HG02885 (cell line): Measurements from ENCODE around the gene DPH5.
A peak's percentile ranks its signal among the peaks of the same experiment; 100 is the strongest.
"Not testable (repeated sequence)": the region's sequence is repeated elsewhere in the genome, so short reads cannot be mapped to it uniquely, and the experiment has no call there.

Experiments used
- ATAC-seq: cut with Tn5 transposase; IDR thresholded peaks from one replicate; pipeline ENCODE4 v1.9.1; 2021; ENCODE audit warnings: mild to moderate bottlenecking; ENCODE audit not compliant: unreplicated experiment, poor library complexity

The DPH5 gene

GRCh38 chr1:101033017-101033416, 7.4 kb upstream of the DPH5 start:
- ATAC-seq, result no peak

- not testable (repeated sequence) for ATAC-seq
Observed at GRCh38 chr1:101032129-101032528, 6.5 kb upstream of the DPH5 start.

- no peak for ATAC-seq
Observed at GRCh38 chr1:101030881-101031280, 5.3 kb upstream of the DPH5 start.

- no peak for ATAC-seq
Observed at GRCh38 chr1:101029184-101029583, 3.6 kb upstream of the DPH5 start.

- no peak for ATAC-seq
Observed at GRCh38 chr1:101028466-101028865, 2.9 kb upstream of the DPH5 start.

- no peak for ATAC-seq
Observed at GRCh38 chr1:101027194-101027772, 1.7 kb upstream of the DPH5 start.

GRCh38 chr1:101026430-101026788, 825 bp upstream of the DPH5 start:
- ATAC-seq, result no peak

GRCh38 chr1:101025283-101025656, 314 bp downstream of the DPH5 start:
- ATAC-seq, result peak; percentile 36

GRCh38 chr1:101022294-101022693, 3.3 kb downstream of the DPH5 start:
- no peak for ATAC-seq

- ATAC-seq, result no peak
Observed at GRCh38 chr1:101017448-101017847, 8.1 kb downstream of the DPH5 start.

- no peak for ATAC-seq
Observed at GRCh38 chr1:101013776-101014175, 11.8 kb downstream of the DPH5 start.

GRCh38 chr1:101008229-101008834, 17.3 kb downstream of the DPH5 start:
- no peak for ATAC-seq

GRCh38 chr1:101006553-101006952, 19.0 kb downstream of the DPH5 start:
- no peak for ATAC-seq

- ATAC-seq, result no peak
Observed at GRCh38 chr1:101005871-101006270, 19.7 kb downstream of the DPH5 start.

- ATAC-seq, result no peak
Observed at GRCh38 chr1:101005183-101005582, 20.4 kb downstream of the DPH5 start.

- no peak for ATAC-seq
Observed at GRCh38 chr1:101004670-101005069, 20.9 kb downstream of the DPH5 start.

- peak; percentile 73 for ATAC-seq
Observed at GRCh38 chr1:101004061-101004460, 21.5 kb downstream of the DPH5 start.

- ATAC-seq, result no peak
Observed at GRCh38 chr1:101003012-101003650, 22.5 kb downstream of the DPH5 start.

GRCh38 chr1:101002551-101002950, 23.0 kb downstream of the DPH5 start:
- no peak for ATAC-seq

GRCh38 chr1:101000131-101000873, 25.3 kb downstream of the DPH5 start:
- no peak for ATAC-seq

GRCh38 chr1:100998426-100998825, 27.2 kb downstream of the DPH5 start:
- no peak for ATAC-seq
